T-helper 2 cell treated with Interferon-gamma antibody and Interleukin-4, amounts not matched to agents 100 ng/mL and 5 ng/mL, for 36 hours (primary cell): ENCODE results near the gene BMP8B. TPM values are rescaled to one million over a fixed set of nuclear protein-coding genes. Genes with fewer than 3 reads are reported as not detected.
"Not testable (repeated sequence)": the region's sequence is repeated elsewhere in the genome, so short reads cannot be mapped to it uniquely, and the experiment has no call there.

Source experiments
- intact Hi-C: fragments of 100-400 bp; cut with micrococcal nuclease; formaldehyde crosslinking; loops from one replicate; pipeline ENCODE4 v1.15.1; 2023
- total RNA-seq: library from RNA; stranded (reverse); gene quantifications from 2 replicates; pipeline ENCODE4 v1.2.3, GENCODE V29; 2022

Gene BMP8B
- total RNA-seq = 0.30 and 0.52 TPM in 2 replicates

GRCh38 chr1:39788758-39789570, at the start of gene BMP8B:
Gene BMP8B, minus strand, starts transcription at chr1:39788865. Its CDS starts 380 bp downstream, at chr1:39788485.
- intact Hi-C loops = loop anchor here (1.0 to 5.0 kb wide), 2 partner anchors 10 to 52 kb away; partner anchors contain the start of gene PPIE

- intact Hi-C loops = no loop called here
Measured at GRCh38 chr1:39836595-39837110, 48.0 kb upstream of the BMP8B start.

GRCh38 chr1:39835935-39836594, 47.4 kb upstream of the BMP8B start:
- intact Hi-C loops = no loop called here

DNA sequence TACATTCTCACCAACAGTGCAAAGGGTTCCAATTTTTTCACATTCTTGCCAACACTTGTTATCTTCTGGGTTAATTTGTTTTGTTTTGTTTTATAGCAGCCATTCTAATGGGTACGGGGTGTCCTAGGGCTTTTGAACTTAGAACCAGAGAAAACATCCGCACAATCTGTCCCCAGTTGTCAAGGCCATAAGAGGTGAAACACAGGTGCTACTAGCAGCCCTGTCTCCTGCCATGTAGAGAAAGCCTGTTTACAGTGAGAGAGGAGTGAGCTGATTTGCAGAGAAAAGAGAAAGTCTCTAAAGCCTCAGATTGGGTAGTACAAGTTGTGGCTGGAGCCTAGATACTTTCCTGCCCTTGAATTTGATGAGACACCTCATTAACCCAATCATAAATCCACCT, 46.4 kb upstream of the BMP8B start:
- intact Hi-C loops = no loop called here

GRCh38 chr1:39833621-39834385, 45.1 kb upstream of the BMP8B start:
- intact Hi-C loops = no loop called here

- intact Hi-C loops = no loop called here
Measured at GRCh38 chr1:39833121-39833520, 44.5 kb upstream of the BMP8B start.

GRCh38 chr1:39832294-39832693, 43.6 kb upstream of the BMP8B start:
- intact Hi-C loops = no loop called here

- intact Hi-C loops = no loop called here
Measured at GRCh38 chr1:39829791-39830533, 41.3 kb upstream of the BMP8B start.

DNA sequence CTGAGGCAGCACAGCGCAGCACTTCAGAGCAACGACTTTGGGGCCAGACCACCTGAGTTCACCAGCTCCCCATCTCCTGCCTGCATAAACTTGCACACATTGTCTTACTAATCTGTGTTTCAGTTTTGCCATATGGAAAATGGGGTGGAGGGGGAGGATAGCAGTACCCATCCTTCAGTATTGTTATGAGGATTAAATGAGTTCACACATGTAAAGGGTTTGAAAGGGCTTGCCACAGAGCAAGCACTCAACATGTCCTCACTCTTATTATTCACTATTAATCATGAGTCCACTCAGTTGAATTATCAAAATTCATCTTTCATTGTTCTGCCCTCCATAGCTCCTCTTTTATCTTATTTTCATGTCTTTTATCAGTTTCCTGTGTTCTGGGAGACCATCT, 40.1 kb upstream of the BMP8B start:
- intact Hi-C loops = no loop called here

GRCh38 chr1:39828255-39828654, 39.6 kb upstream of the BMP8B start:
- intact Hi-C loops = not testable (repeated sequence)

DNA sequence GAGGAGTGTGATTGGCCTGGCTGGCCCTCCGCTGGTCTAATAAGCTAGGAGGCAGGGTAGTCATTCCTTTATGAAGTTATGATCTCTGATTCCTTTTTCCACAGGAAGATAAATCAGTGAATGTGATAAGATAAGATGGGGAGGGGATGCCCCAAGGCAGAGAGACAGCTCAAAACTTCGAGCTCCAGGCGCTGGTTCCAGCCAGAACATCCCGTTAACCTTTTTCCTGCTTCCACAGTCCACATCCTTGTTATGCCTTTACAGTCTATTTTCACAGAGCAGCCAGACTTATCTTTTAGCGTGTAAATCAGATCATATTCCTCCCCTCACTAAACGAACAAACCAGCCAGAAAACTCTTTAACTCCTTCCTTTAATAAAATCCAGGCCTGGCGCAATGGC, 38.5 kb upstream of the BMP8B start:
- intact Hi-C loops = no loop called here

DNA sequence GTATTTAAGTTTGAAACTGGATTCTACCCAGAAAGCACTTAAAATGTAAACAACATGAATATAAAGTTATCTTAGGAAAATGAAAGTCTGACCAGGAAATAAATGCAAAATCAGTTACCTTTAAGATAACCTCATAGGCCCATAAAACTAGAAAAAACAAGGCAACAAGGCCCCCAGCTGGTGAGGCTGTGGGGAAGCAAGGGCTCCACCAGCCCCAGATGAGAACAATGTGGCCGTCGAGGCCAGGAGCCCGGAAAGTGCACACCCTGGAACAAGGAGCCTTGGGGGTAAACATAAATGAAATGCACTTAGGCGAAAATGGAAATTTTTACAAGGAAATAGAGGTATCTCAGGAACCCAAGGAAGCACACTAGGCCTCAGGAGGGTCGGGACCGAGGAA, 37.9 kb upstream of the BMP8B start:
- intact Hi-C loops = no loop called here

GRCh38 chr1:39825432-39825941, 36.8 kb upstream of the BMP8B start:
- intact Hi-C loops = no loop called here

DNA sequence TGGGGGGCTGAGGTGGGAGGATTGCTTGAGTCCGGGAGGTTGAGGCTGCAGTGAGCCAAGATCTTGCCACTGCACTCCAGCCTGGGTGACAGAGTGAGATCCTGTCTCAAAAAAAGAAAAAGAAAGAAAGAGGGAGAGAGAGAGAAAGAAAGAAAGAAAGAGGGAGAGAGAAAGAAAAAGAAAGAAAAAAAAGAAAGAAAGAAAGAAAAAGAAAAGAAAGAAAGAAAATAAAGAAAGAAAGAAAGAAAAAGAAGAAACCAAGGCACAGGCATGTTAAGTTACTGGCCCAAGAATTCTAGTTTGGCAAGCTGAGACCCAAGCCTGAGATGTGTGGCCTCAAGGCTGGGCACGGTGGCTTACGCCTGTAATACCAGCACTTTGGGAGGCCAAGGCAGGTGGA, 34.8 kb upstream of the BMP8B start:
- intact Hi-C loops = not testable (repeated sequence)

GRCh38 chr1:39822146-39822545, 33.5 kb upstream of the BMP8B start:
- intact Hi-C loops = no loop called here

- intact Hi-C loops = loop anchor here (5.0 kb wide), 1 partner anchor 138 kb away; the partner anchor contains the start of gene MFSD2A
Measured at GRCh38 chr1:39819091-39819812, 30.6 kb upstream of the BMP8B start.

- intact Hi-C loops = loop anchor here (5.0 kb wide), 1 partner anchor 139 kb away; the partner anchor contains the start of gene MFSD2A
Measured at GRCh38 chr1:39818482-39818881, 29.8 kb upstream of the BMP8B start.

DNA sequence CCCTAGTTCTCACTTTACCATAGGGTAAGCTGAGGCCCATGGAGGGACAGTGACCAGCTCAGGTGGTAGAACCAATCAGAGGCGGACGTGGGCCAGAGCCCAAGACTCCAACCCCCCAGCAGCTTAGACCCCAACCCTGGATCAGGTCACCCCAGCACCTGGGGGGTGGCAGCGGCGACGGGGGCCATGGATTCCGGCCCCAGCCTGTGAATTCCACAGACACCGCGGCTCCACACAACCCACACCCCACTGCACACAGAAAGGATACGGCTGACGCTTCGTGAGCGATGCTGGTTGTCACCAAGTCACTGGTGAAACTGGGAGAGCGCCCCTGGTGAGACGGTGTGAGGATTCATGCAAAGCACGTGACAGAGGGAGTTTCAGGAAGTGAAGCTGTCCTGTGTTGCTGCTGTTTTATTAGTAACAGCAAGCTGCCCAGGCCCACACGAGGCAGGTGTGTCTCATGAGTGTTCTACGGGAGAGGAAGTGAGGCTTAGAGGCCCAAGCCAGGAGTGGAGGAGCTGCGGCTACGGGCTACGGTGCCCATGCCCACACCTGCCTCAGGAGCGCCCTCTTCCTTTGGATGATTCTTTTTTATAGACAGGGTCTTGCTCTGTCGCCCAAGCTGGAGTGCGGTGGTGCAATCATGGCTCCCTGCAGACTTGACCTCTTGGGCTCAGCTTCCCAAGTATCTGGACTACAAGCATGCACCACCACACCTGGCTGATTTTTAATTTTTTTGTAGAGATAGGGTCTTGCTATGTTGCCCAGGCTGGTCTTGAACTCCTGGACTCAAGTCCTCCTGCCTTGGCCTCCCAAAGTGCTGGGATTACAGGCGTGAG, 28.6 kb upstream of the BMP8B start:
- intact Hi-C loops = loop anchor here (2.0 to 5.0 kb wide), 2 partner anchors 140 to 215 kb away; partner anchors contain the start of gene MFSD2A
